HUES64 (cell line): ENCODE data around the gene WDFY4.

Source experiments
- H3K27ac ChIP-seq: 2 replicates; pipeline ENCODE4 v1.7.0; 2013; ENCODE audit warnings: low read depth, low read length, inconsistent platforms
- H3K27me3 ChIP-seq: 2 replicates; pipeline ENCODE4 v1.6.1; 2013; ENCODE audit warnings: mild to moderate bottlenecking, low read length; ENCODE audit not compliant: insufficient read depth
- H3K36me3 ChIP-seq: 2 replicates; pipeline ENCODE4 v1.6.1; 2013; ENCODE audit warnings: mild to moderate bottlenecking, low read length; ENCODE audit not compliant: insufficient read depth
- H3K4me1 ChIP-seq: 2 replicates; pipeline ENCODE4 v1.6.1; 2013; ENCODE audit warnings: mild to moderate bottlenecking, low read length, moderate library complexity; ENCODE audit not compliant: insufficient read depth
- H3K4me3 ChIP-seq: 2 replicates; pipeline ENCODE4 v1.5.1; 2013; ENCODE audit warnings: mild to moderate bottlenecking, low read length, moderate library complexity
- H3K9ac ChIP-seq: 2 replicates; pipeline ENCODE4 v1.6.1; 2013; ENCODE audit warnings: mild to moderate bottlenecking, low read depth, low read length
- H3K9me3 ChIP-seq: 2 replicates; pipeline ENCODE4 v1.6.1; 2013; ENCODE audit warnings: low read depth, low read length; ENCODE audit not compliant: insufficient read depth
- WGBS: fragments of 150-250, 120-280 bp; methylation state at CpG from one replicate; pipeline ENCODE4 v1.1.7; 2013; ENCODE audit warnings: missing lambda C conversion rate; 5-methylcytosine and 5-hydroxymethylcytosine counted together

Gene WDFY4

DNA sequence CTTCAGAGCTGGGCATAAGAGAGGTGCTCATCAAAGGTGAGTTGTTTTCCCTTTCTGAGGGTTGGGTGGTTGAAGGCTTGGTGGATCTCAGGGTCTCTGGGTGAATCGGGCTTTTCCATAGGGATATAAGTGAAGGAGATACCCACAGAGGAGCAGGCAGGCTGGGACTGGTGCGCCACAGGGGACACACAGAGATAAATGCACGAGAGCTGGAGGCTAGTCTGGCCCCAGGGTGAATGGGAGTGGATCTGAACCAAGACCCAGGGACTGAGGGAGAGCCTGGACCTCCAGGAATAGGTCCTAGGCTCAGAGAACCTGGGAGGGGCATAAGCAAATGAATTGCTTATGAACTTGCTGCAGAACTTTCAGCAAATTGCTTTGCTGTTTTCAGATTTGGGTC is 193.4 kb downstream of the WDFY4 start:
- H3K36me3 ChIP-seq = no peaks in the 10 kb centered on the region
- no peaks in the 10 kb centered on the region for H3K9me3 ChIP-seq
- no peak overlapping the region for H3K4me3 ChIP-seq
- H3K4me1 ChIP-seq = no peaks in the 10 kb centered on the region
- no peaks in the 10 kb centered on the region for H3K27me3 ChIP-seq
- H3K27ac ChIP-seq = no peak overlapping the region
- H3K9ac ChIP-seq = no peak overlapping the region
- 91% methylated on average over 3 of the region's 3 CpGs for WGBS

DNA sequence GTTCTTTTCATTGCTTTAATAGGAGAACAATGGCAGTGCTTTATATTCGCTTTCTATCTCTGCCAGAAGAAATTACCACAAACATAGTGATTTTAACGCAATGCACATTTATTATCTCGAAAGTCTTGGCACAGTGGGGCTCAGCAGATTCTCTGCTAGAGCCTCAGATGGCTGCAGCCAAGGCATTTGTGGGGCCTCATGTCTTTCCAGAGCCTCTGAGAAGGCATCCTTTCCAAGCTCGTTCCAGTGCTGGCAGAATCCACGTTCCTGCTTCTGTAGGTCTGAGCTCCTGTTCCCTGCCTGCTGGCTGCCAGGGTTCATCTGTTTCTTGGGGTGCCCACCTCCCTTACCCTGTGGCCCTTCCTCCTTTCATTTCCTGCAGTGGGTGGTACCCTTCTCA is 194.8 kb downstream of the WDFY4 start:
- H3K4me1 ChIP-seq = no peaks in the 10 kb centered on the region
- 89% methylated on average over 5 of the region's 5 CpGs for WGBS
- H3K9ac ChIP-seq = no peak overlapping the region
- H3K27me3 ChIP-seq = no peaks in the 10 kb centered on the region
- no peak overlapping the region for H3K27ac ChIP-seq
- no peak overlapping the region for H3K4me3 ChIP-seq
- no peaks in the 10 kb centered on the region for H3K9me3 ChIP-seq
- no peaks in the 10 kb centered on the region for H3K36me3 ChIP-seq

DNA sequence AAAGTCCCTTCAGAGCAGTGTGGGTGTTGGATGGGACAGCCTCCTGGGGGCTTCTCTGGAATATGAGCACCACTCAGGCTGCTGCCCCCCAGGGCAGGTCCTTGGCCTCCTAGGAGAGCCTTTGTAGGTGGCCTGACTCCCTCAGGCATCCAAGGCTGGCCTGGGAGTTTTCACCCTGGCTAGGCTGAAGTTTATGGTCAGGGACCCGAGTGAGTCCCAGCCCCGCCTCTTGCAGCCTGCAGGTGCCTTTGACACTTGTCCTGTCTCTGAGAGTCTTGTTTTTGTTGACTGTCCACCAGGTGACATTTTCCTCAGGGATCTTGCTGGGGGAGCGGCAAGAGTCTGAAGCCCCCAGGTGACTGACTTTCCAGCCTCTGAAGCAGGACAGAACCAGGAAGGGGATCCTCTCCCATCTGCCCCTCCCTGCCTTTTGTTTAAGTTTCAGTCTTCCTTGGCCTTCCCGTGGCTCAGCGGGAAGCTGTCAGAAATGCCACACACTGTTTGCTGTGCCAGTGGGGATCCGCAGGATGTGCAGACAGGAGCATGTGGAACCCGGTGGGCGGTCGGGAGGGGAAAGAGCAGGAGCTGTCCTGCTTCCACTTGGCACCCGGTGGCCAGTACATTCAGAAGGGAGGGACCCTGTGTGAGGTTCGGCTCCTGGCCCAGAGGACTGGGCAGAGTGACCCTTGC is 195.5 kb downstream of the WDFY4 start:
- Histone ChIP-seq H3K4me3 (no peak overlapping the region), H3K27ac (no peak overlapping the region), H3K9me3 (no peaks in the 10 kb centered on the region), H3K4me1 (no peaks in the 10 kb centered on the region), H3K27me3 (no peaks in the 10 kb centered on the region), H3K36me3 (no peaks in the 10 kb centered on the region), H3K9ac (no peak overlapping the region)
- 42% methylated on average over 11 of the region's 11 CpGs for WGBS

- WGBS = 93% methylated on average over 1 of the region's 1 CpG
- H3K4me3 ChIP-seq = no peak overlapping the region
Measured at GRCh38 chr10:48881937-48882336, 197.3 kb downstream of the WDFY4 start.

GRCh38 chr10:48882881-48883280 is 198.2 kb downstream of the WDFY4 start:
- H3K4me3 ChIP-seq = no peak overlapping the region
- no peak overlapping the region for H3K9ac ChIP-seq
- H3K4me1 ChIP-seq = no peaks in the 10 kb centered on the region
- H3K9me3 ChIP-seq = no peaks in the 10 kb centered on the region
- 93% methylated on average over 2 of the region's 2 CpGs for WGBS
- no peaks in the 10 kb centered on the region for H3K27me3 ChIP-seq
- H3K27ac ChIP-seq = no peak overlapping the region
- H3K36me3 ChIP-seq = no peaks in the 10 kb centered on the region

More at GRCh38 chr10:48881937-48882336, 197.3 kb downstream of the WDFY4 start:
- Histone ChIP-seq H3K9me3 (no peaks in the 10 kb centered on the region), H3K36me3 (no peaks in the 10 kb centered on the region), H3K27ac (no peak overlapping the region), H3K27me3 (no peaks in the 10 kb centered on the region), H3K9ac (no peak overlapping the region), H3K4me1 (no peaks in the 10 kb centered on the region)

- no peaks in the 10 kb centered on the region for H3K9me3 ChIP-seq
- H3K4me1 ChIP-seq = no peaks in the 10 kb centered on the region
- H3K4me3 ChIP-seq = no peak overlapping the region
- H3K27ac ChIP-seq = no peak overlapping the region
- H3K27me3 ChIP-seq = no peaks in the 10 kb centered on the region
- H3K36me3 ChIP-seq = no peaks in the 10 kb centered on the region
- H3K9ac ChIP-seq = no peak overlapping the region
- WGBS = 90% methylated on average over 4 of the region's 4 CpGs
Measured at GRCh38 chr10:48883701-48884100, 199.0 kb downstream of the WDFY4 start.

GRCh38 chr10:48884179-48885045 is 199.7 kb downstream of the WDFY4 start:
- H3K9me3 ChIP-seq = no peaks in the 10 kb centered on the region
- H3K36me3 ChIP-seq = no peaks in the 10 kb centered on the region
- H3K27ac ChIP-seq = no peak overlapping the region
- WGBS = 91% methylated on average over 8 of the region's 9 CpGs
- H3K9ac ChIP-seq = no peak overlapping the region
- no peak overlapping the region for H3K4me3 ChIP-seq
- no peaks in the 10 kb centered on the region for H3K4me1 ChIP-seq
- no peaks in the 10 kb centered on the region for H3K27me3 ChIP-seq

DNA sequence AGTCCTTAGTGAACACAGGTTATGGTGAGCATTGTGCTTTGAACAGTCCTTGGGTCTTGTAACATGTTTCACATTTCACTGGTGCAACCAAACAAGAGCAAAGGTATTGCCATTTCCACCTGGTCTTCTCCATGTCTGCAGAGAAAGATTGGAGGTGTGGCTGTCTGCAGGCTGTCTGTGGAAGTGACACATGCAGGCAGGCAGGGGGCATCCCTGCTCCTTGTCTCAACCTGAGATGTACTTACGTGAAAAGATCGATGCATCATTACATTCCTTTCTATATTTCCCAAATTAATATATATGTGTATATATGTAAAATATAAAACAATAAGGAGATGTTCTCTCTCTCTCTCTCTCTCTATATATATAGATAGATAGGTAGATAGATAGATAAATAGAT is 200.7 kb downstream of the WDFY4 start:
- Histone ChIP-seq H3K27me3 (no peaks in the 10 kb centered on the region), H3K4me3 (no peak overlapping the region), H3K9me3 (no peaks in the 10 kb centered on the region), H3K27ac (no peak overlapping the region), H3K9ac (no peak overlapping the region), H3K4me1 (no peaks in the 10 kb centered on the region), H3K36me3 (no peaks in the 10 kb centered on the region)
- WGBS = no CpG with 5 or more reads among the region's 2 CpGs

- Histone ChIP-seq H3K9me3 (no peaks in the 10 kb centered on the region), H3K4me1 (no peaks in the 10 kb centered on the region), H3K4me3 (no peak overlapping the region), H3K9ac (no peak overlapping the region), H3K27ac (no peak overlapping the region), H3K27me3 (no peaks in the 10 kb centered on the region), H3K36me3 (no peaks in the 10 kb centered on the region)
- 88% methylated on average over 1 of the region's 1 CpG for WGBS
Measured at GRCh38 chr10:48887982-48888381, 203.3 kb downstream of the WDFY4 start.

GRCh38 chr10:48890888-48891850 is 206.5 kb downstream of the WDFY4 start:
- H3K27ac ChIP-seq = no peak overlapping the region
- H3K4me3 ChIP-seq = no peak overlapping the region
- H3K9me3 ChIP-seq = no peaks in the 10 kb centered on the region
- WGBS = 94% methylated on average over 11 of the region's 11 CpGs
- no peaks in the 10 kb centered on the region for H3K4me1 ChIP-seq
- H3K36me3 ChIP-seq = no peaks in the 10 kb centered on the region
- no peaks in the 10 kb centered on the region for H3K27me3 ChIP-seq
- no peak overlapping the region for H3K9ac ChIP-seq
